HG03159 (cell line): ENCODE data around the gene CCNG2.
A peak's percentile ranks its signal among the peaks of the same experiment; 100 is the strongest.

Experiments used
- ATAC-seq: cut with Tn5 transposase; IDR thresholded peaks from one replicate; pipeline ENCODE4 v1.9.1; 2021; ENCODE audit warnings: mild to moderate bottlenecking, moderate library complexity; ENCODE audit not compliant: unreplicated experiment

CCNG2 gene

DNA sequence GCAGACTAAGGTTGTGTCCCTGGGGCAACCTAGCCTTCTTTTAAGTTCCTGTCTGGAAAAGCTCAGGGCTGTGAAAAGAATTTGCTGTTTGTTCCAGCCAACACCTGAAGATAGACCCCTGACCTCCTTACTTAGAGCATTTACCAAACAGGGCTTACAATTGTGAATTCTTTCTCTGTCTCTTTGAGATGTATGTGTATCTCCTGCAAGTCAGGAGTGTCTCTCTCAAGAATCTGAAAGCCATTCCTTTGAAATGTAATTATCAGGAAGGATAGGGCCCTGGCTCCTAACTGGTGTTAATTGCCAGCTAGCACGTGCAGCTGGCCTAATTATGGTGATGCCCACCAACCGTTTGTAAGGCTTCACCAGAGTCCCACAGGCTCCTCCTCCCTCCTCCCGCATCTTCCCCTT is 18.2 kb downstream of the CCNG2 start:
- no peak for ATAC-seq

DNA sequence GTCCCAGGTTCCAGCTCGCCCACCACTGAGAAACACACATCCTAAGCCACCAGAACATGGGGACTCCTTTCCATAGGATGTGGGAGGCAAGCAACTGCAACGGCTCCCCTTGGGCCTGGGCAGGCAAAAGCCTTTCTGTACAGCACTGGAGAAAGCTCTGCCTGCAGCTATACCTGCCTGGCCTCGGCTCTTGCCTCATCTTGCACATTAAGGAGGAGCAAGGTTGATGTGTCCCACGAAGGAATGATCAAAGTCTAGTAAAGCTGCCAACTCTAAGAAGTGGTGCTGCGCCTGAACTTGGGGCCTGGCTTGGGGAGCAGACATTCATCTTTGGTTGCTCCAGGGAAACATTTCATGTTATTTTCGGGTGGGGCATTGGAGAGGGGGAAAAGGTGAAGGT is 19.6 kb downstream of the CCNG2 start:
- no peak for ATAC-seq

DNA sequence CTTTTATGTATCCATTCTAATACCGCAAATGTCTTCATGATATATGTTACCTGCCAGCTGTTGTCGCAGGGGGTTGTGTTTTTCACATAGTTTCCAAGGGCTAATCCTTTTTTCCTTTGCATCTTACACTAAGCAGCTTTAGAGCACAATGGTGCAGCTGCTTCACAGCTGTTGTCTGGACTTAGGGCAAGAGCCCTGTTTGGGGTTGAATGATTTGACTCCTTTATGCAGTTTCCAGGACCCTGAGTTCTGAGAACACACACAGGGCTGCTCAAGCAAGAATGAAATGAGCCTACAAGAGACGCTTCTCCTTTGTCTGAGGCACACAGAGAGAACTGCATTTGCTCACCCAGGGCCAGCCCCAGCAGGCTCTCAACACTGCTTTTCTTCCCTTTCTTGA is 20.2 kb downstream of the CCNG2 start:
- no peak for ATAC-seq

DNA sequence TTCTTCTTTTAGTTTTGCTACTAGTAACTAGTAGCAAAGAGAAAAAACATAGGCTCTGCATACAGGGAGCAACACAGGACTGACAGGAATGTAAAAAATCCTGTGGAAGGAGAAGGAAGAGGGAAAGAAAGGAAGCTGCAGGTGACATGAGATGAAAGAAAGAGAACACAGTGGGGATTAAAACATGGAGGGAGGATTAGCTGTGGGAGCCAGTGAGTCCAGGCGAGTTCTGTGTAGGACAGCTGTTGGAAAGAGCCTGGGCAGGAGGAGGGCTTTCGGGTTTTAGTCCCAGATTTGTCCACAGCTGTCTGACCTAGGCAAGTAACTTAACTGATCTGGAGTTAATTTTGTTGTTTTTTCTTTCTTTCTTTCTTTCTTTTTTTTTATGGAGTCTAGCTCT is 21.6 kb downstream of the CCNG2 start:
- ATAC-seq, result no peak

DNA sequence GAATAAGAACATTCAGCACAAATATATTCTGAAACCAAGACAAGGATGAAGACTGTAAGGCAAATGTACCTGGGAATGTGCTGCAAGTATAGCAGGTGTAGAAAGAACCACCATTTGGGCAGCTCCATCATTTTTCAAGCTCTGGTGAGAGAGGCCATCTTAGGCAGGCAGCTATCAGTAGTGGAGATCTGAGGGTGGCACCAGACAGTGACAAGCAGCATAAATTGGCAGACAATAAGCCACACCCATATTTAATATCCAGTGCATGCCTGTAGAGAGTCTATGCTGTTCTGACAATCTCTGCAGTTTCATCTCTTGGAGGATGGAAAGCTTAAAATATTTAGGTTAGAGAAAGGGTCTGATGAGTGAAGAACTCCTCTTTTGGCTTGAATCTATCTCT is 22.5 kb downstream of the CCNG2 start:
- ATAC-seq, result no peak

DNA sequence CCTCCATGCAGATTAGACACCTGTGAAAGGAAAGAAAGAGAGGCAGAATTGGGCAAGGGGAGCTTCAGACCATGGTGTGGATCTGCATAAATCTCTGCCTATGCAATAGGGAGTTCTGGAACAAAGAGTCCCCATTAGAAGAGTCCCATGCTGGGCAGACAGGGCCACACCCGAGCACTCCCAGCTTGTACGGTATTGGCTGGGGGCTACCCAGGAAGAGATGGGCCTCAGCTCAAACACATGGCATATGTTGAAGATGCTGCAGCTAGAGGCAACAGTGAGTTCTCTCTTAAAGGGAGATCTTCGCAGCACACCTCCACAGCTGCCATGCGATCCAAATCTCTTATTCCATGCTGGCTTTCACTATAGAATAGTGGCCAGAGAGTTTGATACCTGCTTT is 24.7 kb downstream of the CCNG2 start:
- ATAC-seq, result no peak

DNA sequence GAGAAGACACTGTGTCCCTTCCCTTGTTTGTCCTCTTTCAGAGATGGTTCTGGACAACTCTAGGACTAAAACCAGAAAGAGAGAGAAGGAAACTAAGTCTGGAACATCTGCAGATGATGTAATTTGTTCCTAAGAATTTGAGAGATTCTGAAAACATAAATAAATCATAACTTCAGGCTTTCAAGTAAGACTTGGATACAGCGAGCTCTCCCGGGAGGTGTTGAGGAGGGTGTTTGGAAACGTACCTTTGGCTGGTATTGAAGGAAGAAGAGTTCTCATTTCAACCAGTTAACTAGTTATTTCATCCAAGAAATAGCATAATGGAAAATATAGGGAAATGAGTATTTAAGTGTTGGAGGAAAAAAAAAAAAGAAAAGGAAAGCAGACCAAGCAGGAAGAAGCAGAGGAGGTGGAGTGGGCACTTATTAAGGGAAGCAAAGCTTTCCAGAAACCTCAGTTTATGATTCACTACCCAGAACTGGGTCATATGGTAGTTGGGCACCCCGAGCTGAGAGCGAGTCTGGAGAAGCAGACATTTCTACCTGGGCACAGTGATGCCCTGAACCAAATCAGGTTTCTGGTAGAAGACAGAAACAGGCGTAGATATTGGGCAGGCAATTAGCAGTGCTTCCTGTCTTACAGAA is 26.9 kb downstream of the CCNG2 start:
- ATAC-seq, result no peak

DNA sequence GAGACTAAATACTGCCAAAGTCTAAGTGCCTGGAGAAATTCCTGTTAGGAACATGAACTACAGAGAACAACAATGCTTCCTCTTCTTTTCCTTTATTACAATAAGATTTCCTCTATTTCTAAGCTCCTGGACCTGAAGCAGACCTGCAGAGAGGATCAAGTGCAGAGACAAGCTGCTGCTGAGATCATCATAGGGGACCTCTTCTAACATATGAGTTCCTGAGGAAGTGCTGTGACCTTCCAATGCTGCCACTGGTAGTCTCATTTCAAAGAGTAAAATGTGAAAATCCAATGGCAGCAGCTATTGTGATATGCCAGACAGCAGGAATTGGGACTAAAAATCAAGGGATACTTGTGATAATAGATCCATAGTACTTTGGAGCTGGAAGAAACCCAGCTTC is 28.0 kb downstream of the CCNG2 start:
- ATAC-seq, result no peak

DNA sequence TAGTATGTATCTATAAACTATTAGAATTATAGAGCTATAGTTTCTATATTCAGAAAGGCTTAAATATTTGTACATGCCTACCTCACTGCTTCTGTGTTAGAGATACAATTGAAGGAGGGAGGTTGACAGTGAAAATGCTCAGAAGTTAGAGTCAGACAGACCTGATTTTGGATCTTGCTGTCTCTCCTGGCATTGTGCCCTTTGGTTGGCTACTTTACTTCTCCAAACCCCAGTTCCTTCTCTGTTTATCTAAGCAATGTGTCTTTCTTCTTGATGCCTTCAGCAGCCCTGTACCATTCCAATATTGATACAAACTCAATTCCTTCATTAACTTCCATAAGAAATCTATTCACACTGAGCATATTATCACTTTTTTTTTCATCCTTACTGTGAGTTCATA is 28.7 kb downstream of the CCNG2 start:
- no peak for ATAC-seq

DNA sequence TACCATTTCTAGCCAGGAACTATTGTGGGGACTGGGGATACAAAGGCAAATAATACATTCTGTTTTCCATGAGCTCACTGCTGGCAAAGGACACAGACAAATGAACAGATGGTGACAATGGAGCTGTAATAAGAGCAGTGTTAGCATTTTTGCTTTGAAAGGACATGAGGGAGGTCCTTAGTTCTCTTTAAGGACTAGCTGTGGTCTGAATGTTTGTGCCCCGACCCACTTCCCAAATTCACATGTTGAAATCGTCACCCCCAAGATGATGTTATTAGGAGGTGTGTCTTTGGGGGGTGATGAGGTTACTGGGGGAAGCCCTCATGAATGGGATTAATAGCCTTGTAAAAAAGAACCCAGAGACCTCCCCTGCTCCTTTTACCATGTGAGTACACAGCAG is 30.3 kb downstream of the CCNG2 start:
- ATAC-seq, result no peak

DNA sequence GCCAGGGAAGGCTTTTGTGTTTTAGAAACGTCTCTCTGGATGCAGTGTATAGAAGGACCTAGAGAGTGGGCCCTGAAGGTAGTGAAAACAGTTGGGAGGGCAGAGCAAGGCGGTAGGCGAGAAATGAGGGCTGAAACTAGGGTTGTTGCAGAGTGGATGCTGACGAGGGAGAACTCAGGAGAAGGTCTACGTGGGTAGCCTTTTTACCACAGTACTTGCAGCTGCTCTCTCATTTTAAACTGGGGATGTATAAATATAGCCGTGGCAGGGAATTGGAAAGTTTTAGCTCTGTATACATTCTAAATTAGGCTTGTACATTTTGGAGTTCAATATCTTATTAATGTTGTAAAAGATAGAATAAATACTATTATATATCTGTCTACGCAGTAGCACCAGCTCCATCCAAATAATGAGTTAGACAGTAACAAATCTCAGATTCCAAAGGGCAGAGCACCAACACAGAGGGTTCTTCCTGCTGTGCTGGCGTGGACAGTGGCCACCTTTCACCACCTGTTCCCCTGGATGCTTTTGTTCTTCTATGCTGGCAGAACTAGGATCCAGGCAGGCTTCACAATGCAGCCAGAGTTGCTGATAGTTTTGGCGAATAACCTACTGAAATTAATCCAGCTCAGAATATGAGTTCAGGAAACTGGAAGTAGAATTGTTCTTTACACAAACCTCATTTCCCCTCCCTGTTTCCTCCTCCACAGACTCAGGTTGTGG is 31.7 kb downstream of the CCNG2 start:
- ATAC-seq, result no peak

DNA sequence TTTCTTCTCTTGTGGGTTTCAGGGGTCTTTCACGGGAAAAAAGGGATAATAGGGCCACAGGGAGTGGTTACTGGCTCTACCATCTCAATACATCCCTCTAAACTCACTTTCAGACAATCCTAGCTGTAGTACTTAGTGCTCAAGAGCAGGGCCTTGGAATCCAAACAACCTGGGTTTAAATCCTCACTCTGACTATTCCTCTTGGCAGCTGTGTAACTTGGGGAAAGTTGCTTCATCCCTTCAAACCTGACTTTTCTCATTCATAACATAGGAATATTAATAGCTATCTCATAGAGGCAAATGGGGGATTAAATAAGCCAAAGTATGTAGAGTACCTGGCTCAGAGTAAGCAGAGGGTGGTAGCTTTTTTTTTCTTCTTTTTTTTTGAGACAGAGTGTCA is 32.4 kb downstream of the CCNG2 start:
- ATAC-seq, result no peak

DNA sequence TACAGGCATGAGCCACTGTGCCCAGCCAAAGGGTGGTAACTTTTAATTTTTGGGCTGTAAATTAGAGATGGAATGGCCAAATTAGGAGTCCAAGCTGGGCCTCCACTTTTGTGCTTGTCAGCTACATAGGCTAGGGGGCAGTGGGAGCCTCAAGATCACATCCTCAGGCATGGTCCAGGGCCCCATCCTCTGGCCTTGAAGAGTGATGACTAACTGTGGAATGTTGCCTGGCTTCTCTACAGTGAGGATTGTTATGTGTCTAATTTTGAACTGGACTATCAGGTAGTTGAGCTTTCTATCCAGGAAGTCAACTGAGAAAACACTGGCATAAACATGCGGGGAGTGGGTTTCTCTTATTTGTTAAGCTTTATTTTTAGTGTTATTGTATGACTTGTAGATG is 33.0 kb downstream of the CCNG2 start:
- ATAC-seq, result no peak

DNA sequence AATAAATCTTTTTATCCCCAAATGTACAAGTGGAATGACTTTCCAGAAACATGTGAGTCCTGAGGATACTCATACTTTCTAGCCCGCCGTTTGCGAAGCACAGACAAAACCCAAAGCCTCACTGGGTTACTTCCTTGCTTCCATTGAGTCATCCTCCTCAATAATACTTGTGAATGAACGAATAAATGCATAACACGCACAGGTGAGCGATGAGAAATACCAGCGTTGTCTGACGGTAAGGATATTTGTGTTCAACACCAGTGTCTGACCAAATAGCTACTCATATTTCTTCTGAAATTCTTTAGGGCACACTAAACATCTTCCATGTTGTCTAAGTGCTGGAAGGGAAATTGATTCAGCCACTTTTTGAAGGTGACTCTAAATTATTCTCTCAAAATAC is 36.0 kb downstream of the CCNG2 start:
- ATAC-seq, result no peak

DNA sequence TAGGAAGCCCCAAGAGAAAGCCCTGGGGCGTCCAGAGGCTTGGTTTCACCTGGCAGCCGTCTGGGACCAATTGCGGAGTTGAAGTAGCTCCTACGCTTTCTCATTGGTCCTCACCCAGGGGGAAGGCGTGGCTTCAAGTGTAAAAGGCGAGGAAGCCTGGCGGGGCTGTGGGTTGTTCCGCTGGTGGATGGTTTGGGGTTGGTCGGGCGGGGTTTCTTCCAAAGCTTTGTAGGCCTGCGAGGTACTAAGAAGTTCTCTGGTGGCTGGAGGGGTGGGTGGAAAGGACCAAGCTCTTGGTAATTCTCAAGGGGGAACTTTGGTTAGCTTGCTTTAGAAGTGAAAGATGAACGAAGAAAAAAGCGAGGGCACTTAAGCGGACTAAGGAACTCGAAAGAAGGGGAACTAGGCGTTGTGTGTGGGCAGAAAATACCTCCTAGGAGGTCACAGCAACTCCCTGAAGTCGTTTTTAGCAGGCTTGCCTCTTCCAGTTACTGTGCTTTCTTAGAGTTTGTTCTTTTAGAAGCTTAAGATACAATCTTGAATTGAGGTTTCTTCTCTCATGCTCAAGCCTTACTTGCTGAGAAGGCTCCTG is 36.6 kb downstream of the CCNG2 start:
- ATAC-seq, result peak; percentile 93

DNA sequence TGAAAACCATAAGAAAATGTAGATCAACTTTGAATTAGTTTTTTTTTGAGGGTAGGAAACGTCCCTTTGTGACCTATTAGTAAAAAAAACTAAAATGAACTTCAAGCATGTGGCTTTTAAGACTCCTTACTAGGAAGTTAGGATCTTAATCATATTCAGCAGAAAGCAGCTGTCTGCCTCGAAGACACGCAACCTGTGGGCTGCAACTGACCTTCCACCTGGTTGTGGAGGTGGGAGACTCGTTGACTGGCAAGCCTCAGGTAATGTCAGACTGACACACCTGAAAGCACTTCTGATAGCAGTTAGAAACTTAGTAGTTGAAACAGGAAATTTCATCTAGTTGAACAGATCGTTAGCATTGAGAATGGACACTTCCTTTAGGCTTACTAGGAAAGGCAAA is 37.4 kb downstream of the CCNG2 start:
- no peak for ATAC-seq

DNA sequence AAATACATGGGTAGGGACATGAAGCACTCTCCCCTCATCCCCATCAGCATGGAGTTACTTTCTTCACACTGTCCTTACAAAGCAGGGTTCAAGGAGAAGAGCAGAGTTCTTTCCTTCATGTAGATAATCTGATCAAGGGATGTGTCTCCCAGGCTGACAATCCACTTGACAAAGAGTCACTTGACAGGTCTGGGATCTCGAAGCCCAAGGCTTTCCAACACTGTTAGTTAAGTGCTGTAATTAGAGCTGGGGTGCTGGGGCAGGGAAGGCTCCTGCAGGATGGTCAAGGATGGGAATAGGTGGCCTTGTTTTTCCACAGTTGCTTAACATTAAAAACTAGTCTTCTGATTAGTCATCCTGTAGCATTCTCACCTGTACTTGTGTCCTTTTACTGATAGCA is 38.0 kb downstream of the CCNG2 start:
- ATAC-seq, result no peak

DNA sequence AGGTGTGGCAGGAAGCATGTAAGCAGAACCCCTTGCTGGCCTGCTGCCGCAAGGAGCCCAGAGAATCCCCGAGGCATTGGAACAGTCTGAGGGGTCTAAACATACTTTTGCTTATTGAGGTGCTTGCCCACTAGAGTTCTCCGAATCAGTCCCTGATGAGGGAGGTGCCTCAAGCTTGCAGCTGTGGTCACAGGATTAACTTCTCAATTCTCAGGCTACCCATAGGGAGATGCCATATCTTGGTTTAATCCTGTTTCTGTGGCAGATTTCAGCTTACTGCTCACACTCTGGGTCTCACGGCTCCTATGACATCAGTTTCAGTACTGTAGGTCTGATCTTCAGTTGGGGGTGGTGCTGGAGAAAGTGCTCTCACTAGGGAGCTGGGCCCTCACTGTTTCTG is 39.9 kb downstream of the CCNG2 start:
- peak; percentile 40 for ATAC-seq

DNA sequence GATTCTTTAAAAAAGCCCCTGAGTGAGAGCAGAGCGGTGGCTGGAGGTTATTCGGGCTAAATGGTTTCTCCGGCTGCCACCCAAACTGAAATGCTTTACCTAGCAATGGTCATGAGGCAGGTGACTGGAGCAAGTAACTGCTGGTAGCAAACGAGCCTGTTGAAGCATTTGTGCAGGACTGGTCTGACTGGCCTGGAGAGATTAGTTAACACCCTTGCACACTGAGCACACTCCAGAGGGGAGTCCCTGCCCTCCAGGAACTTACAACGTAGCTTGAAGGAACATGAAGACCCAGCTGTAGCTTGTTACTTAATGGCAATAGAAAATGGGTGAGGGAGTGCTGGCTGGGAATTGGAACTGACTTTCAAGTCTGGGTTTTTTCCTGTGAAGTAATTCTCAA is 40.4 kb downstream of the CCNG2 start:
- ATAC-seq, result no peak

DNA sequence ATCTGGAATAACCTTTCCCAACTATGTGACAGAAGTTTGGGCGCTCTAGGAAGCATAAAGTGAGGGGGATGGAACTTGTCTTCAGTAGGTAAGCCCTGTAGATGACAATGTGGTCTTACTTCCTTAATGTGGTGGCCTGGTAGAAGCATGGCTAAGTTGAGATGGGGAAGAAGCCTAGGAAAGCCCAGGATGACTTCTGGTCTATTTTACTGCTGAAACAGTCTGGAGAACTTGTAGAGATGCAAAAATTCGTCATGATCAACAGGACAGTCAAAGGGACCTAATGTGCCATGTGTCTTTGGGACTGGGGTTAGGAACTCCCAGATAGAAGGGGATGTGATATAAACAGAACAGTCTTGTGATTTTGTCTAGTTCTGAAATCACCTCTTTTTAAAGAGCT is 40.8 kb downstream of the CCNG2 start:
- ATAC-seq, result no peak

DNA sequence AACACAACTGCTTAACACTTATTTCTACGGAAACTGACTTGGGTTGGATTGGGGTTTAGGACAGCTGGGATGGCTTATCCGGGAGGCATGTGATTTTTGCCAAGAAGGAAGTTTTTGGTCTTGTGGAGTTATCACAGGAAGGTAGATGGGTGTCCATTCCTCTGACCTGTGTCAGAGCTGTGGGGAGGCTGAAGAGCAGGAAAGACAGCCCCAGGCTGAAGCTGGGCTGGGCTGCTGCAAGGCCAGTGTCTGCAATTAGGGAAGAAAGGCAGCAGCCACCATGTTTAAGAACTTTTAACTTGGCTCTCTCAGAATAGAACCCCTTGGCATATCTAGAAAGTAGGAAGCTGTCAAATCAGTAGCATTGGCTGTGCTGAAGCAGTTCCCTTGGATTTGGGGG is 42.3 kb downstream of the CCNG2 start:
- no peak for ATAC-seq

DNA sequence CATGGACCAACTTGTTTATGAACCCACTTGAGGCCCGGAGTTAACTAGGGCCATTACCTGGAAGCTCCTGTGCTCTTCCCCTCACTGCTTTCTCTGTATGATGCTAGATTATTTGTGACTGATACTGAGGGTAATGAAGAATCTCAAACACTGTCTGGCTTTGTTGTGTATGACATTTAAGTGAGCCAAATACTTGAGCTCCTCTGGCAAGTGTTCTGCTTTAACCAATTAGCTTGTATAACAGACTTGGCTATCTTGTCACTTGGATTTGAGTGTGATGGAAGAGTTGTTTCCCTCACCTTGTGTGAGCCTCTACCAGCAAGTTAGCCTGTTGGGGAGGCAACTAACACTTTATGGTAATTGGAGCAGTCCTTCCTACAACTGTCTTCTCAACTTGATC is 42.7 kb downstream of the CCNG2 start:
- ATAC-seq, result no peak

DNA sequence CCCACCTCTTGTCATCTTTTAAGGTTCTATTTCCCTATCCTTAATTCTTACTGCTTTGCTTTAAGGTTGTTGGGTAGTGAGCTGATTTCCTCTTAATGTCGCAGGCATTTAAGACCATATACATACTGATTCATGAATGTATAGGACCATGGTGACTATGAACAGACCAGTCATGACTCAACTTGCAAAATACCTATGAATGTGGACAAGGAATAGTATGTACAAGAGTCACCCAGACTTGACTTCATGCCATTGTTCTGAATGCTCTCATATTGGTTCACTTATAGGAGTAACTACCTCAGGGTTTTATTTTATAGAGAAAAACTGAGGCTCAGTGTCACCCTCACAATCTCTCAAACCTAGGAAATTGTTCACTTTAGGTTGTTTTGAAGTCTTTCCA is 44.3 kb downstream of the CCNG2 start:
- ATAC-seq, result no peak
